GM19035 (cell line): Measurements from ENCODE around the gene AOPEP.
A peak's percentile ranks its signal among the peaks of the same experiment; 100 is the strongest.

Experiments used
- ATAC-seq: cut with Tn5 transposase; IDR thresholded peaks from one replicate; pipeline ENCODE4 v1.9.1; 2021; ENCODE audit not compliant: unreplicated experiment

AOPEP gene

GRCh38 chr9:95125652-95126051 is 399.2 kb downstream of the AOPEP start:
- ATAC-seq: no peak

GRCh38 chr9:95126739-95127138 is 400.2 kb downstream of the AOPEP start:
- ATAC-seq: no peak

DNA sequence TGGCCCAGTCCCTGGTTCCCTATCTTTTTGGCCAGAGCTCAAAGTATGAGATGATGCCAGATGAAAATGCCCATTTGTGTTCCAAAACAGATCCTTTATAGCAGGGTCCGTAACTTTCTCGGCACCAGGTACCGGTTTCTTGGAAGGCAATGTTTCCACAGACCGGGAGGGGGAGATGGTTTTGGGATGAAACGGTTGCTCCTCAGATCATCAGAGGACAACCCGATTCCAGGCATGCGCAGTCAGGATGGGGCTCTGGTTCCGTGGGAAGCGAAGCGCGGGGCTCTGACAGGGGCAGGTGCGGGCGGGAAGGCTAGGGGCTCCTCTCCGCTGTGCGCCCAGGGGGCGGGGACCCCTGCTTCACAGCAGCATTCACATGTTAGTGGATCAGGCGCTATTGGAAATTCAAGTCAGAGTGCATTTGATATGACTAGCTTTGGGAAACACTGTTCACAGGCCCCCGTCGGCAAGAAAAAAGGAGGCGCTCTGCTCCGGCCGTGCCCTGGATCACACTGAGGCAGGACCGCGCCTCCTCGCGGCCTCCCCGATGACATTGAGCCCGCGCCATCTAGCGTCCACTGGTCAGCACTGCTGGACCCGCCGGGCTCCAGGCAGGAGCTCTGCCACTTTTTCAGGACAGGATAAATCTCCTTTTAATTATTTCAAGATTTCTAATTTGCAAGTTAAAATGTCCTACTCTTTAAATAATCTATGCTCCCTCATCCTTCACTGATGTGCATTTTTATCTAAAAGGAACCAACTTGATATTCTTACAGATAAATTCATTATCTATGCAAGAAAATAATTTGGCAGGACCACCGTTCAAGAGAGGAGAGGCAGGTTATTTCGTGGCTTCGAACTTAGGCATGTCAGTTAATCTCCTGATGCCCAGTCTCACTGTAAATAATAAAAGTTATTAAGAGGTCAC is 401.0 kb downstream of the AOPEP start:
- ATAC-seq: peak; percentile 67

GRCh38 chr9:95128177-95128524 is 401.7 kb downstream of the AOPEP start:
- ATAC-seq: no peak

DNA sequence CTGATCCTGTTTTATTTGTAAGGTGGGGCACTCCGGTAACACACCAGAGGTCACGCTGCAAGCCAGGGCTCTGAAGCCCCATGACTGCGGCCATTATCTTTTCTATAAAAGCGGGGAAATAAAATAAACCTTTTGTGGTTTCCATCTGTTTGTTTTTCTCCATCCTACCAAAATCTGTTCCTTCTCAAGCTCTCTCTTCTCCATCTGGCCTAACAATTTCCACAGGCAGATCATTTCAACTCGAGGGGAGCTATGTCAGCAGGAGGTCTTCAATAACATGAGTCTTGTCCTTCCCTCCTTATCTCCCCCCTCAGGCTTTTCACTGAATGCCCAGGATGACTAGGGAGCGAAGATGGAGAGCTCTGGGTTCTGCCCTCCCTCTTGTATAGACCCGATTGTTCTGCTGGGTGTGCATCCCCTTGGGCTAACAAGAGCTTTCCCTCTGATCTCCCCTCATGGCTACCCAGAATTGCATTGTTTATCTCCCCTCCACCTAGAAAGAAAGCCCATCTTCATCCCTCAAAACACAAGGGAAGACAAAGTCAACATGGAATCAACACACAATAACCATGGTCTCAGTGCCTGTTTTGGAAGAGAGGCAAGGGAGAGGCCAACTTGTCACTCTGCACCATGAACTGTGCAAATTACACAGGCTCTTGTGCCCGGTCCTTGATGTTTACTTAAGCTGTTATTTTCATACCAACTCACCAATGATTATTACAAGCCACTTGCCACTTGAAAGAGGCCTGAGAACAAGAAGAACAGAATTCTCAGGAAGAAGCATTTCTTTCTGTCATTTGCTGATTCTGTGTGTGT is 403.2 kb downstream of the AOPEP start:
- ATAC-seq: no peak

GRCh38 chr9:95130484-95130883 is 404.0 kb downstream of the AOPEP start:
- ATAC-seq: no peak

DNA sequence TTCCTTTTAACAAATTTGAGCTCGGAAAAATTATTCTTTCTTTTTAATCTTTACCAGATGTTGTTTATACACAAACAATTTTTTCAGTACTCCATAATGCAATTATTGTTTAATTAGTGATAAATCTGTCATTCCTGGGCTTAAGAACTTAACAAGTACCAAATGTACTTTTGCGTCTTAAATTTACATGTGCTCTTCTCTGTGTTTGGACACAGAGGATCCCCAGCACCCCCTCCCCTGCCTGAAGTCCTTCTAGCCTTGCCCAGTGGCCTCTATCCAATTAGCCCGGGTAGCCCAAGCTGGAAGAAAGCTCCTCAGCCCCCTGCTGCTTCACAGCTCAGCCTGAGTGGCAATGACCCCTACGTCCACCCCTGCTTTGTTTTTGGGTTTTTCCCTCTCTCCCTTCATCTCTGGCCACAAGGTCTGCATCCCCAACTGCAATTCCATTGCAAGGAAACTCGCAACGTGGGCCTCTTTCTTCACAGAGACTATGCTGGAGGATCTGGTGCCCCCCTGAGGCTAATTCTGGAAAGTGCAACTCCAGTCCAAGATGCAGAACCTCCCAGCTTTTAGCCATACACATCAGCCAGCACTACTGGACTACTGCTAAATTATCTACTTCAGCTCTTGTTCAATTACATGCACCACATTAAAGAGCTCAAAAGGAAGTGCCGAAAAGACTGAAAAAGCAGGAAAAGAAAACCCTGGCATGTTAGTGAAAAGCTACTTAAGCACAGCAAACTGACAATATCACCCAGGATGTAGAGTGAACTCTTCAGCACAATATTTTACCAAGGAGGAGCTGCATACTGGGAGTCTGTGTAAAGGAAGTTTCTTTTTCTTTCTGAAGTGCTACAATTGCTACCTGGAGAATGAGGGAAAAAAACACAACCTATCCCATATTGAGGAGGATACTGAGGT is 404.8 kb downstream of the AOPEP start:
- no peak for ATAC-seq

DNA sequence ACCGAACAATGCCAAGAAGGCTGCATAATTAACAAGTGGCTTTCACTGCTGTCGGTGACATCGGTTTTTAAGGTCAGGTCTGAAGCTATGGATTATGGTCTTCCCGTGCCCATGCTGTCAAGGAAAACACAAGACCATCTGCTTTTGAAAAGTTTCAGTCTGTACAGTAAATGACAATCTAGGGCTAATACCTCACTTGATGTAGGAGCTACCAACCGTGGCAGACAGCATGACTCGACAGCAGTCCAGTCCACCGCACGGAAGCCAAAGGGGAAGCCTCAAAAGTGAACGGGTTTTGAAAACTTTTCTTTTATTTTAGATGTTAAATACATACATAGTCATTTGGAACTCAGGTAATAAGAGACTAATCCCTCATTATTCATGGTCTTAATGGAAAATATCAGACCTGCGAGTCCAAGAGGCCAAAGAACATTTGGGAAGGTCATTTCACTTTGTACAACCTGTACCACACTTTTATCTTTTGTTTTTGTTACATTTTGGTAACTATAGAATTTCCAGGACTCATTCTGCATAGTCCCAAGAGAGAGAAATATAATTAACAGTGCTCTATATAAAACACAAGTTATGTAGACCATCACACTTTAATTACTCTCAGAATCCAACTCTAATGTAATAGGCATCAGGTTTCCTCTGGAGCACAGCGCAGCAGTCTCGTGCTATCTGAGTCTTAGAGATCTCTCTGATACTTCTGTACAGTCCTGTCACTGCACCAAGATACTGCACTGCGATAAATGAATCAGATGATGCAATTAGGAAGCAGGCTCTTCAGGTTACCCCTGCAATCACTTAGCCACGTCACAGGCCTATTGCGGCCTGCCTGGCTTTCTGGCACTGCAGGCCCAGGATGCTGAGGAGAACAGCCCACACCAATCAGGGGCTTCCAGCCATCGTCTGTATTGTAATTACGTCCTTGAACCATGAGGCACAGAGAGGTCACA is 406.1 kb downstream of the AOPEP start:
- no peak for ATAC-seq

GRCh38 chr9:95133325-95133705 is 406.8 kb downstream of the AOPEP start:
- no peak for ATAC-seq

DNA sequence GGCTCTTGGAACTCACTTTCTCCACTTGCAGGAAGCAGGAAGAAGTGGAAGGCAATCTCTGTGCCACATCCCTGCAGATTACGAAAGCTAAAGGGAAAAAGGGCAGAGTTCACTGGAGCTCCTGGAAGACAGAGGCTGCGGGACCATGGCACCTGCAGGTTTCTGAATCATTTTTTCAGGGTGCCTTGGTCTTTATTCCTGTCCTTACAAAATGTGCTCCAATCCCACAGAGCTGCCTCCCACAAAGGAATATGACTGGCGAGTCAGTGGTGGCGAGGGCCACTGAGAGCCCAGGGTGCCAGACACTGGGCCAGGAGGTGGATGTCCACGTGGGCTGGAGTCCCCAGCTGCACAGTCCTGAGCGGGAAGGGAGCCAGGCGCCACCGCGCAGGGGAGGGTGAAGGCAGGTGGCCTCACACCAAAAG is 408.0 kb downstream of the AOPEP start:
- ATAC-seq: no peak

- ATAC-seq: no peak
Measured at GRCh38 chr9:95135756-95136155, 409.3 kb downstream of the AOPEP start.
